Heart right ventricle (tissue), 16 donors: ENCODE results near the gene ADNP. TPM values are rescaled to one million over a fixed set of nuclear protein-coding genes. Genes with fewer than 3 reads are reported as not detected.

Experiments
- ATAC-seq, 8 donors: fragments of 200-7000 bp; cut with Tn5 transposase; one replicate each; pipeline ENCODE4 v1.9.1; 2020; ENCODE audit warnings: mild to moderate bottlenecking in 8 of 8, moderate library complexity in 8 of 8, moderate number of reproducible peaks in 1 of 8
- DNase-seq, 2 donors: peaks; one replicate each; pipeline ENCODE4 v3.0.0-alpha.2; 2020
- H3K27ac ChIP-seq, 10 donors: fragments of 200-600 bp; sonication (generic) in 2 of 10; one replicate each; pipeline versions ENCODE4 v1.5.0 to v1.8.0; 2020 to 2022; ENCODE audit warnings: mild to moderate bottlenecking in 3 of 10
- H3K27me3 ChIP-seq, 7 donors: fragments of 200-600 bp; one replicate each; pipeline ENCODE4 v1.8.0; 2021 to 2022; ENCODE audit warnings: mild to moderate bottlenecking in 2 of 7
- H3K36me3 ChIP-seq, 9 donors: fragments of 200-600 bp; sonication (generic) in 1 of 9; one replicate each; pipeline versions ENCODE4 v1.5.0 to v1.8.0; 2020 to 2022; ENCODE audit warnings: mild to moderate bottlenecking in 2 of 9
- H3K4me1 ChIP-seq, 9 donors: fragments of 200-600 bp; sonication (generic) in 1 of 9; one replicate each; pipeline versions ENCODE4 v1.5.0 to v1.8.0; 2020 to 2022; ENCODE audit warnings: mild to moderate bottlenecking in 4 of 9
- H3K4me3 ChIP-seq, 10 donors: fragments of 200-600 bp; sonication (generic) in 2 of 10; one replicate each; pipeline versions ENCODE4 v1.5.0 to v1.8.0; 2020 to 2022; ENCODE audit warnings: mild to moderate bottlenecking in 7 of 10, moderate library complexity in 2 of 10
- H3K9me3 ChIP-seq, 11 donors: fragments of 200-600 bp in 10 of 11; sonication (generic) in 2 of 11; one replicate each; pipeline versions ENCODE4 v1.5.0 to v1.8.0; 2013 to 2022; ENCODE audit warnings: mild to moderate bottlenecking in 2 of 11, control low read depth in 1 of 11, moderate library complexity in 1 of 11
- CTCF ChIP-seq, 9 donors: fragments of 200-600 bp; sonication (generic) in 2 of 9; IDR thresholded peaks; one replicate each; pipeline versions ENCODE4 v1.5.0 to v1.8.0; 2021 to 2022; ENCODE audit warnings: antibody characterized with exemption in 9 of 9, mild to moderate bottlenecking in 5 of 9, moderate library complexity in 1 of 9
- WGBS, 2 donors: extraction: QIAGEN DNeasy Blood & Tissue Kit; methylation state at CpG; one replicate each; pipeline ENCODE4 v1.1.7; 2013; ENCODE audit warnings: inconsistent platforms in 1 of 2; 5-methylcytosine and 5-hydroxymethylcytosine counted together
- intact Hi-C, 10 donors: fragments of 100-400 bp; cut with DNase I; formaldehyde crosslinking; loops; one replicate each; pipeline versions ENCODE4 v1.11.1 to v1.14.2; 2022
- polyA plus RNA-seq, 2 donors: library from polyadenylated mRNA; stranded (reverse); fragments of 200-250 nt; gene quantifications; one replicate each; pipeline ENCODE4 v1.2.3, GENCODE V29; 2013
- total RNA-seq, 10 donors: library from RNA; stranded (reverse); fragmentation: NEBNext Ultra II Directional in 3 of 10; extraction: Animal tissue kit (Norgen Biotek cat#: 25700) in 3 of 10; gene quantifications; one replicate each; pipeline versions ENCODE4 v1.2.1 to v1.2.4, GENCODE V29; 2021 to 2023
- donor health status: Arrhythmogenic right ventricular cardiomyopathy.
- donor health status: ischemic (EF 13 %, LVEDD 7.1; RV severe dilation, severe dysfunction).
- donor health status: healthy with polysubstance abuse.
- donor health status: DM: no; HTN: yes; CAD: no.
- donor health status: DM: no; HTN: no; CAD: no.
- donor health status: ischemic (EF 25% LVEDD 6.9; RV normal size, moderate dysfunction).
- donor health status: ischemic (EF 25% LVEDD 5.7; RV mildly dilated, moderate dysfunction).
- donor health status: healthy.
- donor health status: DM: yes; HTN: yes; CAD: no.
- donor health status: Ischemic cardiomyopathy.
- donor health status: ischemic (EF 35%, LVEDD 5.7; RV mildly dilated, moderate dysfunction).
- donor health status: nonischemic (EF 11% LVEDD 7.7; RV severe dilation, severe dysfunction).
- donor health status: DM: yes; HTN: yes; CAD: no.
- donor health status: PGD.
- donor health status: ischemic (EF 29% LVEDD 5.4; RV normal size, mild dysfunction).
- donor health status: nonischemic (EF 23%, LVEDD 6.1; RV moderate dilation, normal function).

The ADNP gene
- total and polyA plus RNA-seq, 12 donors, result 14.6 to 46.1 (median 37.9) TPM

GRCh38 chr20:50929299-50930138 lies 1.7 kb downstream of the ADNP start:
- Histone ChIP-seq H3K27ac (peak overlapping the region in 8 of 10 donors; percentile 74 to 100 (median 81)), H3K9me3 (no peaks in the 10 kb centered on the region), H3K4me3 (peak overlapping the region; percentile 70 to 94 (median 78)), H3K36me3 (peaks cover 0 to 60% (median 12%) of the 10 kb centered on the region in 9 donors), H3K4me1 (peaks cover 0 to 61% (median 51%) of the 10 kb centered on the region in 9 donors), H3K27me3 (no peaks in the 10 kb centered on the region)
- 16 to 17% methylated on average over 13 of the region's 13 CpGs for WGBS, 2 donors
- peak; percentile 74 to 90 for DNase-seq
- ATAC-seq, result peak; percentile 36 to 74 (median 70)
- peak; percentile 53 to 92 (median 79) for TF ChIP-seq CTCF (IDR thresholded peaks at IDR 0.05)
- intact Hi-C loops, result loop anchor here in 8 of 10 donors (2.0 to 10.0 kb wide), 5 partner anchors 29 to 137 kb away; partner anchors contain the start of genes BCAS4 (in 6 of the 8), DPM1 (in 1 of the 8) and MOCS3 (in 1 of the 8)

- H3K27ac ChIP-seq, result no peak overlapping the region
- intact Hi-C loops, result loop anchor here in 6 of 10 donors (2.0 to 10.0 kb wide), 4 partner anchors 104 to 136 kb away; partner anchors contain the start of gene BCAS4 (in 5 of the 6)
- no peak for DNase-seq
- no peak for ATAC-seq
- no peaks in the 10 kb centered on the region for H3K27me3 ChIP-seq
- peaks cover 0 to 59% (median 3%) of the 10 kb centered on the region in 9 donors for H3K36me3 ChIP-seq
- TF ChIP-seq CTCF (IDR thresholded peaks at IDR 0.05), result no peak
- peaks cover 0 to 72% (median 56%) of the 10 kb centered on the region in 9 donors for H3K4me1 ChIP-seq
- WGBS, 2 donors, result 71 to 75% methylated on average over 5 of the region's 5 CpGs
- no peaks in the 10 kb centered on the region for H3K9me3 ChIP-seq
- peak overlapping the region in 3 of 10 donors; percentile 80 to 83 (median 82) for H3K4me3 ChIP-seq
These were observed 2.8 kb downstream of the ADNP start for GRCh38 chr20:50928469-50928868.

GRCh38 chr20:50926530-50926929 lies 4.7 kb downstream of the ADNP start:
- DNase-seq, result no peak
- Histone ChIP-seq H3K4me3 (no peak overlapping the region), H3K36me3 (peaks cover 0 to 57% (median 5%) of the 10 kb centered on the region in 9 donors), H3K9me3 (no peaks in the 10 kb centered on the region), H3K4me1 (peaks cover 2 to 81% (median 72%) of the 10 kb centered on the region in 9 donors), H3K27ac (no peak overlapping the region), H3K27me3 (no peaks in the 10 kb centered on the region)
- intact Hi-C loops, result loop anchor here in 2 of 10 donors (5.0 to 10.0 kb wide), 3 partner anchors 102 to 134 kb away; partner anchors contain the start of gene BCAS4 (in 1 of the 2)
- no peak for TF ChIP-seq CTCF (IDR thresholded peaks at IDR 0.05)
- ATAC-seq, result no peak
- WGBS, 2 donors, result 50 to 51% methylated on average over 1 of the region's 1 CpG

DNA sequence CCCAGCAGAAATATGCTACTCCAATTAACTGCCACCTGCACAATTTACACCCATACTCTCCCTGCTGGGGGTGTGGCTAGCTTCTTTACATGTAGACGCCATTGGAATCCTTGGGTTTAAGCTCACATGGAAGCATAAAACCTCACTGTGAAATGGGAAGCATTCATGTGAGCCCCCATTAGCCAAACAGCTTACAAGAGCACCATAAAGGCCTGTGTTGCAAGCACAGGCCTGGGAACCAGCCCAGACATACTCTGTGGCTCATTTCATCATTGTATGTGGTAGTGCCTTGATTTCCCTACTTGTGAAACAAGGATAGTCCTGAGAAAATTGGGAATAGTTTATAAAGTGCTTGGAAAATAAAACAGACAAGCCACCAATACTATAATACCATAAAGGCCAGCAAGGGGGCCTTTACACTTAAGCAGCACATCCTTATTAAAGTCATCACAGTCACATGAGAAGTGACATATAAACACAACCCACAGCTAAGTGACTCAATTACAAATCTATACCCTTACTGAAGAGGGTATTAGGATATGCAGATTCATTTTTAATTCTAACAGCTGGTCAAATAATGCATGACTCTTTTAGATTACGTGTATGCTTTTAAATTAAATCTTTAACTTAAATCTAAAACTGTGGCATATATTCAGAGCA lies 6.8 kb downstream of the ADNP start:
- no peak for TF ChIP-seq CTCF (IDR thresholded peaks at IDR 0.05)
- Histone ChIP-seq H3K27ac (no peak overlapping the region), H3K27me3 (no peaks in the 10 kb centered on the region), H3K9me3 (no peaks in the 10 kb centered on the region), H3K4me1 (peaks cover 2 to 97% (median 81%) of the 10 kb centered on the region in 9 donors), H3K36me3 (peaks cover 0 to 65% (median 5%) of the 10 kb centered on the region in 9 donors), H3K4me3 (no peak overlapping the region)
- intact Hi-C loops, result loop anchor here in 1 of 10 donors (10.0 kb wide), 2 partner anchors 100 to 130 kb away; partner anchors contain the start of gene BCAS4
- 53 to 62% methylated on average over 2 of the region's 2 CpGs for WGBS, 2 donors
- DNase-seq, result no peak
- no peak for ATAC-seq
